ENCODE data around the gene IFNA6.

Gene IFNA6

GRCh38 chr9:21334701-21335632 is 15.7 kb downstream of the IFNA6 start, which contains the start of gene KLHL9:
Gene KLHL9 (minus strand): TSS chr9:21335404. CDS start chr9:21334859, 545 bp downstream.
- Histone ChIP-seq H3K36me3 (ENCODE audit: control insufficient read depth, insufficient read depth, low read length) (peaks cover 2% of the 10 kb centered on the region), H3K27me3 (replicated peaks; ENCODE audit: control insufficient read depth, insufficient read depth, low read length) (no peaks in the 10 kb centered on the region), H3K4me3 (replicated peaks; ENCODE audit: low read depth, low read length) (peak within 1 kb of the TSS; percentile 92)
- TF ChIP-seq, protein P1, sequence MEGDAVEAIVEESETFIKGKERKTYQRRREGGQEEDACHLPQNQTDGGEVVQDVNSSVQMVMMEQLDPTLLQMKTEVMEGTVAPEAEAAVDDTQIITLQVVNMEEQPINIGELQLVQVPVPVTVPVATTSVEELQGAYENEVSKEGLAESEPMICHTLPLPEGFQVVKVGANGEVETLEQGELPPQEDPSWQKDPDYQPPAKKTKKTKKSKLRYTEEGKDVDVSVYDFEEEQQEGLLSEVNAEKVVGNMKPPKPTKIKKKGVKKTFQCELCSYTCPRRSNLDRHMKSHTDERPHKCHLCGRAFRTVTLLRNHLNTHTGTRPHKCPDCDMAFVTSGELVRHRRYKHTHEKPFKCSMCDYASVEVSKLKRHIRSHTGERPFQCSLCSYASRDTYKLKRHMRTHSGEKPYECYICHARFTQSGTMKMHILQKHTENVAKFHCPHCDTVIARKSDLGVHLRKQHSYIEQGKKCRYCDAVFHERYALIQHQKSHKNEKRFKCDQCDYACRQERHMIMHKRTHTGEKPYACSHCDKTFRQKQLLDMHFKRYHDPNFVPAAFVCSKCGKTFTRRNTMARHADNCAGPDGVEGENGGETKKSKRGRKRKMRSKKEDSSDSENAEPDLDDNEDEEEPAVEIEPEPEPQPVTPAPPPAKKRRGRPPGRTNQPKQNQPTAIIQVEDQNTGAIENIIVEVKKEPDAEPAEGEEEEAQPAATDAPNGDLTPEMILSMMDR (IDR thresholded peaks at IDR 0.05; ENCODE audit: insufficient read depth, low read length, poor library complexity, severe bottlenecking): peak; percentile 16
- peak; percentile 93 for DNase-seq (ENCODE audit: extremely low read depth, insufficient read length)

- TF ChIP-seq, protein P1 (IDR thresholded peaks at IDR 0.05; ENCODE audit: insufficient read depth, low read length, poor library complexity, severe bottlenecking): no peak
- DNase-seq (ENCODE audit: extremely low read depth, insufficient read length): no peak
- no peaks in the 10 kb centered on the region for H3K27me3 ChIP-seq (replicated peaks; ENCODE audit: control insufficient read depth, insufficient read depth, low read length)
- H3K36me3 ChIP-seq (ENCODE audit: control insufficient read depth, insufficient read depth, low read length): peaks cover 2% of the 10 kb centered on the region
- H3K4me3 ChIP-seq (replicated peaks; ENCODE audit: low read depth, low read length): peak overlapping the region; percentile 92; the same call in 1 of the 2 replicates
These were observed 17.5 kb downstream of the IFNA6 start for GRCh38 chr9:21333226-21333625.

DNA sequence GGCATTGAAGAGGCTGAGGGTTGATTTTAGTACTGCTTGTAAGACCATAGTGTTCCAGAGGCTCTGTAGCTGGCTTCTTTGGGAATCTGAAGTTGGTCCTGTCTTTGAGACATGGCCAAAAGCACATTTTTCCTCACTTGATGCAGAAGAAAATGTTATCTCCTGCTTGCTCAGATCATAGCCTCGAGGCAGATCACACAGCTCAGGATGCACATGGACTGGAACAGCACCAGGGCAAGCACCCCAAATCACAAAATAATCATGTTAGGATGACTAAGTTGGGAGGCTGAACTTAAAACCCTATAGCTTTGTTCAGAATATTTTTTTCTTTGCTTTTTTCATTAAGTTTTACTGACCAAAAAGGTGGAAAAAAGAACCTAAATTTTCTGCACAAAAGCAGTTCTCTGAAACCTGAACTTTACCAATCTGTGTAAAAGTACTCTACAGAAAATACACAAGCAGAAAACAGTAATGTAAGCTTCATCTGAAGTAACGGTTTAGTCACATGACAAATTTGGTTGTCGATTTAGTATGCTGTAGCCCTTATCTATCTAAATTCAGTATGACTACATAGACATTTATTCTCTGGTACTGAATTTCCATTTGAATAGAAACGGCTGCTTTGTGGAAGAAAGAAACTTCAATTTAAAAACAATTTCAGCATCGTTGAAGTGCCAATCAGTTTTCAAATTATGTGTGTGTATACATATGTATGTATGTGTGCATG is 18.8 kb downstream of the IFNA6 start:
- Histone ChIP-seq H3K4me3 (replicated peaks; ENCODE audit: low read depth, low read length) (no peak overlapping the region; the same call in 1 of the 2 replicates), H3K27me3 (replicated peaks; ENCODE audit: control insufficient read depth, insufficient read depth, low read length) (no peaks in the 10 kb centered on the region), H3K36me3 (ENCODE audit: control insufficient read depth, insufficient read depth, low read length) (peaks cover 2% of the 10 kb centered on the region)
- DNase-seq (ENCODE audit: extremely low read depth, insufficient read length): no peak
- TF ChIP-seq, protein P1 (IDR thresholded peaks at IDR 0.05; ENCODE audit: insufficient read depth, low read length, poor library complexity, severe bottlenecking): no peak

- H3K4me3 ChIP-seq (replicated peaks; ENCODE audit: low read depth, low read length): no peak overlapping the region
- TF ChIP-seq, protein P1 (IDR thresholded peaks at IDR 0.05; ENCODE audit: insufficient read depth, low read length, poor library complexity, severe bottlenecking): peak; percentile 49
- H3K27me3 ChIP-seq (replicated peaks; ENCODE audit: control insufficient read depth, insufficient read depth, low read length): no peaks in the 10 kb centered on the region
- peaks cover 2% of the 10 kb centered on the region for H3K36me3 ChIP-seq (ENCODE audit: control insufficient read depth, insufficient read depth, low read length)
- peak; percentile 43 for DNase-seq (ENCODE audit: extremely low read depth, insufficient read length)
These were observed 24.1 kb downstream of the IFNA6 start for GRCh38 chr9:21326526-21327139.

DNA sequence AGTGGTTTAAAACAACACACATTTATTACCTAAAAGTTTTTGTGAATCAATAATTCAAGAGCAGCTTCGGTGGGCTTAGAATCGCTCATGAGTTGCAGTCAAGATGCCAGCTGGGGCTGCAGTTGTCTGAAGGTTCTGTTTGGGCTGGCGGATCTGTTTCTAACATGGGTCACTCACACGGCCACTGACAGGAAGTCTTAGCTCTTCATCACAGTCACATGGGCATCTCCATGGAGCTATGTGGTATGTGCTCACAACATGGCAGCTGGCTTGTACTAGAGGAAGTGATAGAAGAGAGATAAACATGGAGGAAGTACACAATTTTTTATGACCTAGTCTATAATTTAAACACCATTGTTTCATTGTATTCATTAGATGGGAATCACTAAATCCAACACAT is 26.6 kb downstream of the IFNA6 start:
- TF ChIP-seq, protein P1 (IDR thresholded peaks at IDR 0.05; ENCODE audit: insufficient read depth, low read length, poor library complexity, severe bottlenecking): no peak

More for the DNA sequence above, 26.6 kb downstream of the IFNA6 start:
- peaks cover 3% of the 10 kb centered on the region for H3K36me3 ChIP-seq (ENCODE audit: control insufficient read depth, insufficient read depth, low read length)
- no peak overlapping the region for H3K4me3 ChIP-seq (replicated peaks; ENCODE audit: low read depth, low read length)
- DNase-seq (ENCODE audit: extremely low read depth, insufficient read length): no peak
- H3K27me3 ChIP-seq (replicated peaks; ENCODE audit: control insufficient read depth, insufficient read depth, low read length): no peaks in the 10 kb centered on the region

All from GM06990 (cell line).